Activated T-cell treated with anti-CD3 and anti-CD28 coated beads for 24 hours (primary cell): ENCODE results near the gene GOLM1.
"Not testable (repeated sequence)": the region's sequence is repeated elsewhere in the genome, so short reads cannot be mapped to it uniquely, and the experiment has no call there.

Experiments
- DNase-seq: peaks from one replicate; pipeline ENCODE4 v3.0.0-alpha.2; 2020; ENCODE audit warnings: low read depth

The GOLM1 gene

DNA sequence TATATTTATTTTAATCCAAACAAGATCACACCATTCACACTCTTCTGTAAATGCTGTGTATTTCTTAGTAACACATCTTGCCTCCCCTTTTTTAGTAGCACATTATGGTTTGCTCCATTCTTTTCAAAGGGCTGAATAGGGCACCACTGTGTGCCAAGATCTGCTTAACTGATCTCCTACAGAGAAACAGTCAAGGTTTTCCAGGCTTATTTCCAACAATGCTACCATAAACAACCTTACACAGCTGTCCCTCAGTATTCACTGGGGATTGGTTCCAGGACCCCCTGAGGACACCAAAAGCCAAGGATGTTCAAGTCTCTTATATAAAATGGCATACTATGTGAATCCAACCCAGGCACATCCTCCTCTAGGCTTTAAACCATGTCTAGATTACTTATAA, 16.5 kb downstream of the GOLM1 start:
- no peak for DNase-seq

DNA sequence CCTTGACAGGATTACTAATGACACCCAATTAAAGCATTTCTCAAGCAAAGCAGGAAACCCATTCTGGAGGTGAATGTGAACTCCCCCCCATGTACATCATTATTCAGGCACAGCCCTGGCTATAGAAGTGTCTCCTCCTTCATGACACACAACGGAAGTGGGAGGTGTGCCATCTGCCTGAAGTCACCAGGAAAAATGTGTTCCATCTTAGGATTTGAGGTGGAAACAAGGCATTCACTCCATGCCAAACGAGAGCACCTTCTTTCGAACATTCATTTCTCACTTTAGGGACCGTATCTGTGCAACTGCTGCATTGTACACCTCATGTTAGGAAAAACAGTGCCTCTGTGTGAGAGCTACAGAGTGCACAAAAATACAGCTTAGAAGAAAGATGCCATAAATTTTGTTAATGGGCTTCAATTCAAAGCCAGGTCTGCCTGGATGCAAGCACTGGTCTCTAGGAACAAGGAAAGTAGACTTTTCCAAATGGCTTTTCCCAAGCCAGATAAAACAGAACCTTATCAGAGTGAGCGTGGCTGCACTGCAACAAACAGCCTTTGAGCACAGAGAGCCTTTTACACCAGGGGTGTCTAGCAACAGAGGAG, 19.4 kb downstream of the GOLM1 start:
- no peak for DNase-seq

DNA sequence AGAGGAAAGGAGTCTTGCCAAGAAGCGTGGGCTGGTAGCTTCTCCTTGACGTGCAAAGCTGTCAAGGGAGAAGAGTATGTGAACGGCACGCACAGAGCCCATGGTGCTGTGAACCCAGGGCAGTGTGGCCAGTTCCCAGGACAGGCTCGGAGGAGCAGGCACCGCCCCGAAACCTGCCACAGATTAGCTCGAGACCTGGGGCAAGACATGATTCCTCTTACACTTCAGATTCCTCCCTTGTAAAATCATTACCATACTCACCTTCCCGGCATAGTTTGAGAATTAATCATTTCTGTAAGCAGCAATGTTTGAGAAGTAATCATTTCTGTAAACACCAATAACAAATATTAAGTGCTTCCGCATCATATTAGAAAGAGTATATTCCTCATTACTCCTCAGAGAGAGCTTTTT, 19.9 kb downstream of the GOLM1 start:
- no peak for DNase-seq

DNA sequence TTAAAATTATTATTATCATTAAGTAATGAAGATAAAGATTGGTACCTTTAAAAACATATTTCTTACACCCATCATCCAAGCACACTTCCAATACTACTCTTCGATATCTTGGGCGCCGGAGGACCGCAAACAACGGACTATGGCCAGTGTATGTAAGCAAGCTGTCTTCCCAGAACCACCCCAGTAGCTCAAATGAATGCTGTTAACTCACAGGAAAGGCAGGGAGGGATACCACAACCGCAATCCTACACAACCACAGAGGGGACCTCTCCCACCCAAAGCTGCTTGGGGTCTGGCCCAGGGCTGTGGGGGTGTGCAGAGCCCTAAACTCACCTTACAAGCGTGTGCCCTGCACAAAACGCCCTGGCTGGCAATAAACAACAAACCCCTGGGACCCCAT, 20.6 kb downstream of the GOLM1 start:
- DNase-seq, result no peak

DNA sequence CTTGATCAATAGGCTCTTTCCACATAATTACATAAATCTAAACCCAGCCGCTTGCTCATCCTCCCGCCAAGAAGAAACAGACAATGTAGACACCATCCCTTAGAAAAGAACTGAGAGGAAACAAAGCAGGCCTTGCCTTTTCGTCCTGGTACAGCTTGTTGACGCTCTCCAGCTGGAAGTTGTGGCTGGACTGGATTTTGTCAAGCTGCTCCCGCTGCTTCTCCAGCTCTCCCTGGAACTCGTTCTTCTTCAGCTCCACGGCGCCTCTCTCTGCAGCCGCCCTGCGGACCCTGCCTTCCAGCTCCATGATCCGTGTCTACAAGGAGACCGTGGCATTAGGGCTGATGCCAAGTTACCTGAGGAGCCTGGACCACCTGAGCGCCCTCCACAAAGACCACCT, 22.1 kb downstream of the GOLM1 start:
- no peak for DNase-seq

DNA sequence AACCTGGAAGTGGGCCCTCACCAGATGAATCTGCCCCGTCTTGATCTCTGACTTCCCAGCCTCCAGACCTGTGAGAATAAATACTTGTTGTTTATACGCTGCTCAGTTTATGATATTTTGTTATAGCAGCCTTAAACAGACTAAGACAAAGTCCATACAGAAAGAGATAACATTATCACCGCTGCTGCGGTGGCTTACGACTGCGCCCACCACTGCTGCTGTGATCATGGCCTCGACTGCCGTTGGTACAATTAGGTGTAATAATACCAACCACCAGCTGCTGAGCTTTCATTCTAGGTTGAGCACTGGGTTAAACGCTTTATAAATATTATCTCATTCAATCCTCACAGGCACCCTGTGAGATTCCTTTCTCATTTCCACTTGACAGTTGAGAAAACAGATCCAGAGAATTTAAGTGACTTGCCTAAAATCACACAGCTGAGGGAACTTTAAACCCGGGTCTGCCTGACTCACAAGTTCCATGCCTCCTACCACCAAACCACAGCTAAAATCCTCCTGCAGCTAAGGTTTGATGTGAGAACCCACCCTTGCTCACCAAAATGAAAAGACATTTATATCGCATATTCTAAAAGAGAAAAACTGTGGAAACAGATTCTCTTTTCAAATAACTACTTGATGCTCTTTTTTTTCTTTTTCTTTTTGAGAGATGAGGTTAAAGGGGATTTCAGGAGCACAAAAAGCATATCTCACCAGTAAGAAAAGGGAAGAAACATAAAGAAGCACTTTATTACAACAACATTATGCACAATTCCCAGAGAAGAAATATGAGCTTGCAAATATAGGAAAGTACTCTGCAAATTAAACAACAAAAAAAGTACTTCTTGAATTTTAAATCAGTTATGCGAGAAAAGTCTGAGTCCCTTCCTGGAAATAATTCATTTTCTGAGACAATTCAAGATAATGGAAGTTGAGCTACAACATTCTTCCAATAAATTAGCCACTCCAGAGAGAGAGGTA, 23.9 kb downstream of the GOLM1 start:
- no peak for DNase-seq

DNA sequence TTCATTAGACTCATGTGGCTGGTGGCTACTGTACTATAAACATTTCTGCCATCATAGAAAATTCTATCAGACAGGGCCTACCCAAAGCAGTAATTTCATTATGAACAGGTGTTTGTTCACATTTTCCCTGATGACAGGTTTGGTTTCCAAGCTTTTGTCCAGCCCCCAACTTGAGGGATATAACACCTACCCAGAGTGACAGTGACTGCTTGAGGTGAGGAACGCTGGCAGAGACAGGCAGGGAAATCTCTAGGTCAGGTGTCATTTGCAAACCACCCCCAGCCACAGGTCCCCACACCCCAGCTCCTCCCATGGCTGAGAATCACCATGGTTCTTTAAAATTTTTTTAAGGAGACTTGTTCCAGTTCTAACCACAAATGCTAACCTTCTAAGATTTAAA, 25.5 kb downstream of the GOLM1 start:
- DNase-seq, result no peak

DNA sequence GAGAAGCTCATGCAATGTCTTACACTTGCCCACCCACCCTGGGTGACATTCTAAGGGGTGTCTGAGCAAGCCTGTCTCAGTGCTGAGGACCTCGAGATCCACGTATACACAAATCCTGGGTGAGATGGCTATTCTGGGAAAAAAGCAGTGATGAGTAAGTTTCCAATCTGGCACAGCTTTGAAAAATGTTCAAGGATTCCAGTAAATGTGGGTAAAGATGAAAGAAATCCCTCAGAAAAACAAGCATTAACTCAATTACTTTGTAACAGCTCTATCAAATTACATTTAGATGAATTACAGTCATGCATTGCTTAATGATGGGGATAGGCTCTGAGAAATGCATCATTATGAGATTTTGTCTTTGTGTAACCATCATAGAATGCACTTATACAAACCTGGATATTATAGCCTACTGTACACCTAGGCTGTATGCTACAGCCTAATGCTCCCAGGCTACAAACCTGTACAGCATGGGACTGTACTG, 26.9 kb downstream of the GOLM1 start:
- no peak for DNase-seq

DNA sequence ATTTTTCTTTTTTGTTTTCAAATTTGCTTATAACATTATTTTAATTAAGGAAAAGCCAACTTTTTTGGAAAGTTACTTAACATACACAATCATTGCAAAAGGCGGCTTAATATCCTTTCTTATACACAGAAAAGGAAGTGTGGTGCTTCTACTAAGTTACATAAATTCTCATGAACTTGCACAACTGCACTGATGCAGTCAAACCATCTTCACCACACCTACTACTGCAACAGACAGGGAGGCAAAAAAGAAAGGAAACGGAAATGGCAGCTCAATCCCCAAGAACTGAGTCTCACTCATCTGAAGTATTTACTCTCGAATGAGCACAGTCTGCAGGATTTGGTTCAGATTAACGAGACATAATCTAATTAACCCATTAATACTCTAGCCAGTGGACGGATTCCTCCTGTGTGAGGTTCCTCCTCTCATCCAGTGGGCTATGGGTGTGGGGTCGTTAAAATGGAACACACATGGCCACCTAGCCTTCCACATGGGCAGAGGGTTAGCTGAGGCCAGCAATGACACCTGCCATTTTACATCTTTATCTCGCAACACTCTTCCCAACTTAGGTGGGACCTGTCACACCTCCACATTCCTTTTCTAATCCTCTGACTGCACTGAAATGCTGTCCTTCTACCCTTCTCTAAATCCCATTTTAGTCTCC, 30.0 kb downstream of the GOLM1 start:
- no peak for DNase-seq

DNA sequence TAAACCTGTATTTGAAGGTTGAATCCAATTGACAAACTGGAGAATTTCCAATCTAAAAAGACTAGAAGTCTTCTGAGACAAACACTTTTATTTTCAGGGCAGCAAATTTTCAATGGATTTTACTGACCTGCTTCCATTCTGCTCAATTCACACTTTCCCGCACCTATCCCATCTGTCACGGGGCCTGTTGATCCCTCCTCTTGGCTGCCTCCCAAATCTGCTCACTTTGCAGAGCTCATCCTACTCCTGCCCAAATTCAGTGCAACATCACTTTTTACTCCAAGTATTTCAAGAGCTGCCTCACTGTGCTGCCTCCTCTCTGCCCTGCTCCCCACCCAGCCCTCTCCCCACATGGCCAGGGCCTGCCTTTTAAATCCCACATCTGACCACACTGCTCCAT, 35.1 kb downstream of the GOLM1 start:
- no peak for DNase-seq

DNA sequence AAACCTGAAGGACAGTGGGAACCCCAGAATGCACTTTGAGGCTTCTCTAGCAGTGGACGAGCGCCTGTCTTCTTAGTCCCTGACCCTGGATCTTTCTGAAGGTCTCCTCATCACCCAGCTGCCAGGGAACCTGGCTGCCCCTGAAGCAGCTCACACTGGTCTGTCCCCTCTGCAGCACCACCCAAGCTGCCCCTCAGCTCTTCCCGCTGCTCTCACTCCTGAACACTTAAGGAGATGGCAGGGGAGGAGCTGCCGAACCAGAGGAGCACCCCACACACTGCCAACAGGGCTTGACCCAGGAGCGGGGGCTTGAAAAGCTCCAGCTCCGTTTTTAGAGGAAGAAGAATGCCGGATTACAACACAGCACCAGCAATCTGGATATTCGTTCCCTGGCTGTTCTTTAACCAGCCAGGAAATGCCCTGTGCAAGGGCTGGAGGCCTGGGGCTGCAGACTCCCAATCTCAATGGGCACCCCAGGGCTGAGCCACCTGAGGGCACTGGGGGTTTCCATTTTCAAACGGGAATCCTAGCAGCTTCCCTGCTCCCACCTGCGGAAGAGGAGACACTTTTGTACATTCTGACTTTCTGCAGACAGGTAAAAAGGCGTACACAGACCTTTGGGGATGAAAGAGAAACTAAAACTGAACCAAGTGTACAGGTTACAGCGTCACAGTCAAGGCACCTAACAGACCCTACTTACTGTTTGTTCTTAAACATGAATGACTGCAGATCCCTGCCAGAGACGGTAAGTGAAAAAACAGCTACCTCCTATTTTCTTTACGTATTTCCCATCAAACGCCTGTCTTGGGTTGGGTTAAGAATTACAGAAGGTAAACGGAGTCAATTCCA, 36.3 kb downstream of the GOLM1 start:
- DNase-seq, result no peak

DNA sequence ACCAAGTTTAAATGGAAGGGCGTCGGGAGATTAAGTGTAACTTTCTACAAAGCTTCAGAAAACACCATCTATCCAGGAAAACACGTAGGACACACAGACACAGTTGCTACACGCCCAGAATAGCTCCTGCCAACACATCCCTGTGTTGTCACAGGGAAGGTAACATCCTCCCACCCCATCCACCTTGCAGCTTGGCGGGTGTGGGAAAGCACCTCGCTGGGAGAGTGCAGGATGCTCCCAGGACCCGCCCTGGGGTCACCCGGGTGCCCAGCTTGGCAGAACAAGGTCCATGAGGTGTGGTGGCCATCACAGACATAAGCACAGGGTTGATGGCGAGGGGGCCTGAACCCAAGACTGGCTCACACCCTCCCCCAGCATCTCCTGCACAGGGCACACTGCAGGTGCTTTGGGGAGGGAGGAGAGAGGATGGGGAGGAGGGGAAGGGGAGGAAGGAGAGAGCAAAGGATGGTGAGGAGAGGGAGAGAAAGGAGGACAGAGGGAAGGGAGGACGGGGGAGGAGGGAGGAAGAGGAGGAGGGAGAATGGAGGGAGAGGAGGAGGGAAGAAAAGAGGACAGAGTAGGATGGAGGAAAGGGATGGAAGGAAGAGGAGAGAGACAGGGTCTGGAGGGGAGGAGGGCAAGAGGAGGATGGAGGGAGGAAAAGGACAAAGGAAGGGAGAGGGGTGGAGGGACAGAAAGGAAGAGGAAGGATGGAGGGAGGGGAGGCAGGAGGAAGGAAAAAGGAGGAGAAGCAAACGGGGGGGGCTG, 37.2 kb downstream of the GOLM1 start:
- DNase-seq, result no peak

DNA sequence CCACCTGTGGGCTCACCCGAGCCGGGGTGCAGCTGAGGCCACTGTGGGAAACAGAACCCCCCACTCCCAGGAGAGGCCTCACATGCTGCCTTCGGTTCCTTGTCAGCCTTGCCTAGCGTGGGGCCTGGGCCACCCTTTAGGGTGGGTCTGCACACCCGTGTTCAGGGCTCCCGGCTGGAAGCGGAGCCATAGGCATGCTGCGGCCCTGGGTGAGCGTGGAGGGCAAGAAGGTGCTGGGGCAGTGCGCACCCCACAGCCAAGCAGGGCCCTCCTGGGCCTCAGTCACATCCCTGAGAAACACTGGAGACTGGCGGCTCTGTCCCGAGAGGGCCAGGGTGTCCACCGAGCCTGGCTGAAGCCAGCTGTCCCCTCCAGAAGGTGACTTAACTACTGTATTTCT, 41.9 kb downstream of the GOLM1 start:
- no peak for DNase-seq

DNA sequence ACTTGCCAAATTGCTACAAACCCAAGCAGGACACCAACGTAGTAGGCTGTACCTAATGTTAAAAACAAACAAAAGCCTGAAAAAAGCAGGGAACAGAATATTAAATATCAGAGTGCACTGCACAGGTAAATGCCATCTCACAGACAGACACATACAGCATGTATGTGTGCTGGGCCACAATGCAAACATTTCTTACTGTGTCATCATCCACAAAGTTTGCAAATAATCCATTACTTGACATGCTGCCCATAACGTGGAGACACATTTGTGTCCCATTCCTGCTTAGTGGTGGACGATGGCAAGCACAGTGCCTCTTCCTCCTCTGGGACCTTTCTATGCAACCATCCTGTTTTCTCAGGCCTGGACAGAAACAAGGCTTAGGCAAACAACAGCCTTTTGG, 44.7 kb downstream of the GOLM1 start:
- no peak for DNase-seq

DNA sequence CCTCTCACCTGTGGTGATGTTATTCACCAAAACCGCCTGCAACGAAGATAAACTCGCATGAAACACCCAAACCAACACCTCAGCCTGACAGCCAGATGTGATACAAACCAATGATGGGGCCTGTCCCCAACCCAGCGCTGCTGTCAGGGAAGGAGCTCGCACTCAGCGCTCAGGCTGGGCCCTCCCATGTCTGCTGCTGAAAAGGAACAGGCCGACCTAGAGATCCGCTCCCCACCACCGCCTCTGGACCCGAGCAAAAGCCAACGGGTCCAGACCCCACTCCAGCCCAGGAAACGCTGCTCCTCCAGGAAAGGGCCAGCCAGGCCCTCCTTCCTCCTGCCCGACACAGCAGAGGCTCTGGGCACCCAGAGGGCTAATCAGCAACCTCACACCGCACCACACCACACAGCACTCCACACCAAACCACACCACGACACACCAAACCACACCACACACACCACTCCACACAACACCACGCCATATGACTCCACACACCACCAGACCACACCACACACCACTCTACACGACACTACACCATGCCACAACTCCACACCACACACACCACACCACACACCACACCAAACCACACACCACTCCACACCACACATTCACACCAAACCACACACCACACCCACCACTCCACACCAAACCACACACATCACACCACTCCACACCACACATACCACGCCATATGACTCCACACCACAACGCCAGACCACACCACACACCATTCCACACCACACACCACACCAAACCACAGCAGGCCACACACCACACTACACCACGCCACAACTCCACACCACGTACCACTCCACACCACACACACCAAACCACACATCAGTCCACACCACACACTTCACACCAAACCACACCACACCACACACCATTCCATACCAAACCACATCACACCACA, 46.5 kb downstream of the GOLM1 start:
- DNase-seq, result no peak

DNA sequence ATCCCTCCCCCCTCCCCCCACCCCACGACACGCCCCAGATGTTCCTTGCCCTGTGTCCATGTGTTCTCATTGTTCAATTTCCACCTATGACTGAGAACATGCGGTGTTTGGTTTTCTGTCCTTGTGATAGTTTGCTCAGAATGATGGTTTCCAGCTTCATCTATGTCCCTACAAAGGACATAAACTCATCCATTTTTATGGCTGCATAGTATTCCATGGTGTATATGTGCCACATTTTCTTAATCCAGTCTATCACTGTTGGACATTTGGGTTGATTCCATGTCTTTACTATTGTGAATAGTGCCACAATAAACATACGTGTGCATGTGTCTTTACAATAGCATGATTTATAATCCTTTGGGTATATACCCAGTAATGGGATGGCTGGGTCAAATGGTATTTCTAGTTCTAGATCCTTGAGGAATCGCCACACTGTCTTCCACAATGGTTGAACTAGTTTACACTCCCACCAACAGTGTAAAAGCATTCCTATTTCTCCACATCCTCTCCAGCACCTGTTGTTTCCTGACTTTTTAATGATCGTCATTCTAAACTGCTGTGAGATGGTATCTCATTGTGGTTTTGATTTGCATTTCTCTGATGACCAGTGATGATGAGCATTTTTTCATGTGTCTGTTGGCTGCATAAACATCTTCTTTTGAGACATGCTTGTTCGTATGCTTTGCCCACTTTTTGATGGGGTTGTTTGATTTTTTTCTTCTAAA, 51.2 kb downstream of the GOLM1 start:
- DNase-seq, result not testable (repeated sequence)

DNA sequence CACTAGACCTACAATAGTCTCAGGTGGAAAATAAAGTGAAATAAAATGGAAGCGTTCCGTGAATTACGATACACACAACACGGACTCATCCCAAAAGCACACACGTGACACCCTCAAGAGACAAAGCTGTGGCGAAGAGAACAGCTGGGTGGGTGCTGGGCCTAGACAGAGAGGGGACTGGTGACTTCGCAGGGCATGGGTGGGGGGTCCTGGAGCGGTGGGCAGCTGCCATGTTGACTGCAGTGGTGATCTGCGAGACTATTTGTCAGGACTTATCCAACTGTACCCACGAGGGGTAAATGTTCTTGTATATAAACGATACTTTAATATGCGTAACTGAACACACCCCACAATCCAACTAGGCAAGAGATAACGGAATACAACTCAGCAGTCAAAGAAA, 52.0 kb downstream of the GOLM1 start:
- no peak for DNase-seq

DNA sequence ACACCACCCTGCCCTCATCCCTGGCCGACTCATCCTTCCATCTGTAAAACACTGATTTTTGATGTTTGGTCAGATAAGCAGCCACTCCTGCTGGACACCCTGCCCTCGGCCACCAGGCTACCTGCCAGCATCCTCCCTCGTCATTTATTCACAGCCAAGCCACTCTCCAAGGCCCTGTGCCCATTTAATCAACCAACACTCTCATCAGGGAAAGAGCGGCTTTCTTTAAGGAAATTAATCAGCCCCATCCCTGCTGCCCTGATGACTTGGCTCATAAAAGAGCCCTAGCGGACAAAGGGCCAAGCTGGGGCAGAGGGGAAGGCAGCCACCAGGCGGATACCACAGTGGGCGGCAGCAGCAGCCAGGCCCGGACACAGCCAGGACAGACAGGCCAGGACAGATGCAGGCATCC, 52.4 kb downstream of the GOLM1 start:
- DNase-seq, result no peak

DNA sequence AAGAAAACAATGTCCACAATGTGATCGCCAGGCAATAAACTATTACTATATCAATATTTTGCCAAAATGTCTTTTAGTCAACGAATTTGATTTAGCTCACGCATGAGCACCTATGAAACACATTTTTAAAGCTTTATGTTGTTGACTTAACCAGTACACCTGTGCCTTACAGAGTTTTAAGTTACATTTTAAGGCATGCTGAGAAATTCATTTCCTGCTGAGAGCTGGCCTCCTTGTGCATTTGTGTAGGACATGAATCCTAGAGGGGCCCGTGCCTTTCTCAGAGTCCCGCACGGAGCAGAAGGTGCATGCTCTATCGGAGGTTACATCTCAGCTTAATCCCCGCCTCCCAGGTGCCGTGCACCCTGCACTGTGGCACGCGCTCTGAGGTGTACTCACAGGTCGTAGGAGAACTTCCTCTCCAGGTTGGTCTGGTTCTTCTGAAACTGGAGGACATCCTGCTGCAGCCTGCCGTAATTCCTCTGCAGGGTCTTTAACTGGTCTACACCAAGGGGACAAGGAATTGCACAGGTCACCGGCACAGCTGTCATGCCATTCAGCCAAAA, 53.2 kb downstream of the GOLM1 start:
- DNase-seq, result no peak
